ENCODE data around the gene MGRN1. TPM values are rescaled to one million over a fixed set of nuclear protein-coding genes. Genes with fewer than 3 reads are reported as not detected.

MGRN1 gene
- total RNA-seq, 4 donors from 2014 or later: 26.4 to 51.8 (median 31.4) TPM

- ATAC-seq (ENCODE audit: low FRiP score) (no peak), DNase-seq (ENCODE audit: low spot score) (no peak)
- no peak for TF ChIP-seq CTCF (IDR thresholded peaks at IDR 0.05)
Measured at GRCh38 chr16:4618645-4619418, 5.8 kb upstream of the MGRN1 start.

GRCh38 chr16:4623593-4623992, 1.0 kb upstream of the MGRN1 start:
- ATAC-seq (ENCODE audit: low FRiP score) (no peak), DNase-seq (ENCODE audit: low spot score) (no peak)
- no peak for TF ChIP-seq CTCF (IDR thresholded peaks at IDR 0.05)

- DNase-seq (ENCODE audit: low spot score): peak; percentile 73
- ATAC-seq (ENCODE audit: low FRiP score): peak; percentile 53
- TF ChIP-seq CTCF (IDR thresholded peaks at IDR 0.05): no peak
Measured at GRCh38 chr16:4624827-4625559, 367 bp downstream of the MGRN1 start.

- ATAC-seq (ENCODE audit: low FRiP score): no peak
- TF ChIP-seq CTCF (IDR thresholded peaks at IDR 0.05): no peak
- no peak for DNase-seq (ENCODE audit: low spot score)
Measured at GRCh38 chr16:4625560-4626159, 1.0 kb downstream of the MGRN1 start.

- DNase-seq (ENCODE audit: low spot score) (no peak), ATAC-seq (ENCODE audit: low FRiP score) (no peak)
- TF ChIP-seq CTCF (IDR thresholded peaks at IDR 0.05): no peak
Measured at GRCh38 chr16:4626396-4626795, 1.8 kb downstream of the MGRN1 start.

GRCh38 chr16:4628283-4628682, 3.7 kb downstream of the MGRN1 start:
- DNase-seq (ENCODE audit: low spot score): no peak
- no peak for TF ChIP-seq CTCF (IDR thresholded peaks at IDR 0.05)

More at GRCh38 chr16:4628283-4628682, 3.7 kb downstream of the MGRN1 start:
- ATAC-seq (ENCODE audit: low FRiP score): no peak
